CD4-positive, alpha-beta T cell treated with Interferon alpha-2 for 1 hour (primary cell): ENCODE results near the gene EIF3A.

Source experiments
- DNase-seq, 2 donors: peaks; one replicate each; pipeline ENCODE4 v3.0.0-alpha.2; 2020 to 2022

The EIF3A gene

DNA sequence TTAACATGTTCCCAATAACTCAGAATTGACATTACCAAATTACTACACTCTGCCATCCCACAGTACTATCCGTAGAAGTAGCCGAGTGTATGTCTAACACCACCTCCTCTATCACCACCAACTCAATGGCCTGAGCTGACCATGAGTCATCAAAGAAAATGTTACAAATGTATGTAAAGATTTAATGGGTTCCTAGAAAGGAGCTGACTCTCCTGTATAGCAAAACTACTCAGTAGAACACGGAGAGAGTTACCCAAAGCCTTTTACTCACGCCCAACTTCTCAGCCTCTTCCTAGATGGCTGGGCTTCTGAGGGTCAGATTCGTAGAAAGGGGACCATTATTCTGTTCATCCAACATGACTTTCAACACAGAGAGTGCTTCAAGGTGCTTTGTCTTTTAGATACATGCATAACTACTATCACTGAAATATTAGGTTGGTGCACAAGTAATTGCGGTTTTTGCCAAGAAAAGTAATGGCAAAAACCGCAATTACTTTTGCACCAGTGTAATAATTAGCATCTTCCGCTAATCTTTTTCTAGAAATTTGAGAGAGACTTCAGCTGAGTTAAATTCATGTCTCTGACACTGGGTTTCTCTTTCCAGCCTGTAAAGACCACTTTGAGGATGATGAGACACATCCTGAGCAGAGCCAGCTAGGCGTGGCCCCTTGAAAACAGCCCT lies 75.1 kb downstream of the EIF3A start:
- no peak for DNase-seq

GRCh38 chr10:119003572-119004289 lies 76.9 kb downstream of the EIF3A start:
- DNase-seq, result no peak

DNA sequence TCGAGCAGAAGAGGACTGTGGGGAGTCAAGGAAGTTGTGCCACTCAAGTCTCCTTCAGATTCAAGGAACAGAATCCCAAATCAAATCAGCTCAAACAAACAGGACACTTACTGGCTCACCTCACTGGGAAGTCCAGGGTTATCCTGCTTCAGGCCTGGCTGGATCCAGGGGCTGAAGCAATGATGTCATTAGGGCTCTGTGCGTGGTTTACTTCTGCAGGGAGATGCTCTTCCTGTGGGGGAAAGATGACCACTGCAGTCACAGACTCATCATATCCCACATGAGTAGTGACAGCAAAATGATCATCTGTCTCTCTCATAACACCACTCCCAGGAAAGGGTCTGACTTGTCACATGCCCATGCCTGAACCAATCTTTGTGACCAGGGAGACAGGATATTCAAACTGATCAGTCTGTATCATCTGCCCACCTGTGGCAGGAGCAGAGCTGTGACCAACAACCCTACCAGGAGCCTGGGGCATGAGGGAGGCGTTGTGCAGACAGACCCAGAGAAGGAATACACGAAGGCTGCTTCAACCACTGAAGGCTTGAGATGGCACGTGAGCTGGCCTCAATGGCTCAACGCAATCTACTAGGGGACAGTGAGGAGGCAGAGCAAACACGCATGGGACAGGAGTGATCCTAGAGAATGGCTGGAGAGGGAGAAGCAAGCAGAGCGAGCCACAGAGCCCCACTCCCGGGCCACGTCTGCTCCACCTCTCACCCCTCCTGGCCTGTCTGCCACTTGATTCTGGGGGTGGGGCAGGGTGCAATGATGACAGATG lies 78.7 kb downstream of the EIF3A start:
- DNase-seq, result no peak

DNA sequence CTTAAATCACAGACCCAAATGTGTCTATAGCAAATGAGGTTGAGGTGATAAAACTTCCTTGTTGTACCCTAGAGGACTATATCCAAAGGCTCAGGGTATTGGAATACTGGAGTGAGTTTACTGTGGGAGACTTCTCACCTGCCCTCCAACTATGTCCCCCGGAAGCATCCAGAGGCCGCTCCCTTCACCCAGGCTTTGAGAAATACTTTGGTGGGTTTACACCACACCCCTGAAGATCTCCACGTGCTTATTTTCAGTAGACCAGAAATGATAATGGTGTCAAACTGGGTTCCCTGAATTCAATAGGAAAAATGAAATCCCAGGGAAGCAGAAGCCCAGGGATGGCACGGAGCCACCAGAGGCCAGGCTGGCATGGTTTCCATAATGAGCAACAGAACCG lies 82.4 kb downstream of the EIF3A start:
- no peak for DNase-seq

- no peak for DNase-seq
These were observed 83.2 kb downstream of the EIF3A start for GRCh38 chr10:118997379-118997778.

- DNase-seq, result no peak
These were observed 84.9 kb downstream of the EIF3A start for GRCh38 chr10:118995739-118996138.

DNA sequence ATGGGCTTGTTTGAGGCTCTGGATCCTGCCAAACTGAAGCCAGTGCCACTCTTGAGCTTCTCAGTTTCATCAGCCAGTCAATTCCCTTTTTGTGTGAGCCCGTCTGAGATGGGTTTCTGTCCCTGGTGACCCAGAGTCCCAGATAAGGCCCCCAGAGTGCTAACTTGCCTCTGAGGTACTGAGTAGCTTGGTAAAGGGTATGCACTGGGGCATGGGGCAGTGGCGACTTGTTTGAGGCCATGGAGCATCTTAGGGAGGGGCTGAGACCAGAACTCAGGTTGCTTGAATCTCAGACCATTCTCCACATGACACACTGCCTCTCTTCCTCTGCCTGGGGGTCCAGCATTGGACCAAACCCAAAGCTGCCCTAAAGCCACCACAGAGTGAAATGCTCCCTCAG lies 86.3 kb downstream of the EIF3A start:
- no peak for DNase-seq

- no peak for DNase-seq
These were observed 87.4 kb downstream of the EIF3A start for GRCh38 chr10:118993214-118993613.

DNA sequence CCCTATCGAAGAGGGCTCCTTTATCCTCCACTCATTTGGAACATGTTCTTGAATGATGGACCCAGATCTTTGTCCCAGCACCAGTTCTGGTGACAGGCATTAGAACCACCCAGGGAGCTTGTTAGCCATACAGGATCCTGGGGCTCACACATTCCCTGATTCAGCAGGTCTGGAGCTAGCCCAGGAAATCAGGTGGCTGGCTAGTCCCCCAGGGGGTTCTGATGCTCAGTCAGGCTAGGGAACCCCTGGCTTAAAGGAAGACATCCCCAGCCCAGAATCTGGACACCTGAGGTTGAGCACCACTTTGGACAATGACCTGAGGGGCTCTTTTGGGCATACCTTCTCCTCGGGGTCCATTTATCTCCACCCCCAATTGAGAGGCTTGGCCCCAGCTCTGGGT lies 88.1 kb downstream of the EIF3A start:
- DNase-seq, result no peak

- no peak for DNase-seq
These were observed 90.3 kb downstream of the EIF3A start for GRCh38 chr10:118990326-118990725.

- peak in 1 of 2 donors; percentile 10 for DNase-seq
These were observed 93.5 kb downstream of the EIF3A start for GRCh38 chr10:118986815-118987790.

- no peak for DNase-seq
These were observed 95.0 kb downstream of the EIF3A start for GRCh38 chr10:118985576-118985975.
